Endothelial cell of umbilical vein (primary cell): ENCODE results near the gene UBE2K. TPM values are rescaled to one million over a fixed set of nuclear protein-coding genes. Genes with fewer than 3 reads are reported as not detected.

Experiments used
- BruUV-seq: library from RNA; stranded (reverse); fragments of 400-500 nt; replicated peaks from 2 replicates; lab custom pipeline; 2021; lab: Mats Ljungman, UMichigan
- CTCF ChIA-PET: fragments of 300-600, 350-600 bp; sonication (Branson Sonifier 250); formaldehyde crosslinking; loops from one replicate; lab custom pipeline; 2021; ENCODE audit warnings: antibody characterized with exemption, inconsistent platforms; lab: Charles Lee
- POLR2A ChIA-PET: fragments of 300-600, 350-600 bp; sonication (Branson Sonifier 250); formaldehyde crosslinking; loops from one replicate; lab custom pipeline; 2021; ENCODE audit warnings: antibody characterized with exemption, inconsistent platforms; lab: Charles Lee
- DNase-seq: peaks from one replicate; pipeline ENCODE4 v3.0.0-alpha.2; 2011; ENCODE audit warnings: low read depth, low spot score
- FAIRE-seq: peaks from 2 replicates; lab custom pipeline; 2011; peaks lifted over from hg19 to GRCh38; lab: Jason Lieb, UNC
- H2AFZ ChIP-seq: 2 replicates; pipeline ENCODE4 v1.6.0; 2012; ENCODE audit warnings: low read depth, low read length, control low read depth, inconsistent platforms
- H3K27ac ChIP-seq: 2 replicates; pipeline ENCODE4 v1.5.1; 2011; ENCODE audit warnings: low read depth, mild to moderate bottlenecking, control low read depth, low read length, moderate library complexity; ENCODE audit not compliant: insufficient read depth
- H3K27me3 ChIP-seq, 2 experiments: 2 replicates each; pipeline versions ENCODE4 v1.6.0 to v1.6.1; 2011; ENCODE audit warnings: low read length in 2 of 2, mixed read lengths in 1 of 2; ENCODE audit not compliant: control insufficient read depth in 2 of 2, insufficient read depth in 2 of 2
- H3K36me3 ChIP-seq, 2 experiments: 2 replicates in 1 of 2; 3 replicates in 1 of 2; pipeline ENCODE4 v1.5.1; 2011; ENCODE audit warnings: low read length in 2 of 2, mild to moderate bottlenecking in 1 of 2, moderate library complexity in 1 of 2; ENCODE audit not compliant: control insufficient read depth in 2 of 2, insufficient read depth in 2 of 2; ENCODE audit errors: extremely low read depth in 1 of 2
- H3K4me1 ChIP-seq: 3 replicates; pipeline ENCODE4 v1.5.1; 2011; ENCODE audit warnings: mild to moderate bottlenecking, low read length; ENCODE audit not compliant: control insufficient read depth, insufficient read depth; ENCODE audit errors: extremely low read depth
- H3K4me2 ChIP-seq: 2 replicates; pipeline ENCODE4 v1.6.1; 2011; ENCODE audit warnings: low read length, control low read depth, mixed read lengths; ENCODE audit not compliant: insufficient read depth
- H3K4me3 ChIP-seq, 3 experiments: fragments of 200-600 bp in 1 of 3; sonication (generic), shearing (Covaris generic) in 1 of 3; replicated peaks in 1 of 3; 2 replicates each; pipeline ENCODE4 v1.5.1; 2011 to 2016; ENCODE audit warnings: control low read depth in 3 of 3, low read length in 3 of 3, mild to moderate bottlenecking in 2 of 3, inconsistent platforms in 1 of 3, low read depth in 1 of 3, moderate library complexity in 1 of 3; ENCODE audit not compliant: insufficient read depth in 1 of 3
- H3K79me2 ChIP-seq: 2 replicates; pipeline ENCODE4 v1.6.0; 2012; ENCODE audit warnings: low read length, inconsistent platforms; ENCODE audit not compliant: control insufficient read depth, insufficient read depth
- H3K9ac ChIP-seq: replicated peaks from 2 replicates; pipeline ENCODE3; 2011; ENCODE audit warnings: low read length, control low read depth; ENCODE audit not compliant: insufficient read depth; ENCODE audit errors: extremely low read depth
- H3K9me1 ChIP-seq: replicated peaks from 3 replicates; pipeline ENCODE4 v1.6.0; 2011; ENCODE audit warnings: mild to moderate bottlenecking, low read length; ENCODE audit not compliant: control insufficient read depth, insufficient read depth; ENCODE audit errors: extremely low read depth
- H3K9me3 ChIP-seq: replicated peaks from 2 replicates; pipeline ENCODE4 v1.5.1; 2012; ENCODE audit warnings: low read length, inconsistent platforms; ENCODE audit not compliant: control insufficient read depth, insufficient read depth
- H4K20me1 ChIP-seq: replicated peaks from 2 replicates; pipeline ENCODE3; 2011; ENCODE audit warnings: mild to moderate bottlenecking, low read length; ENCODE audit not compliant: control insufficient read depth, insufficient read depth; ENCODE audit errors: extremely low read depth
- EZH2 ChIP-seq: IDR thresholded peaks from 2 replicates; pipeline ENCODE4 v1.6.1; 2012; ENCODE audit warnings: borderline replicate concordance, low read depth, mild to moderate bottlenecking, moderate library complexity, low read length, inconsistent platforms; ENCODE audit not compliant: severe bottlenecking
- JUN ChIP-seq: IDR thresholded peaks from 2 replicates; pipeline ENCODE4 v1.6.1; 2011; ENCODE audit warnings: borderline replicate concordance, low read depth; ENCODE audit not compliant: insufficient read length, insufficient read depth
- POLR2A ChIP-seq: IDR thresholded peaks from 2 replicates; pipeline ENCODE4 v1.6.1; 2012; ENCODE audit warnings: low read depth, mild to moderate bottlenecking, control low read depth, low read length
- POLR2AphosphoS5 ChIP-seq: IDR thresholded peaks from 2 replicates; pipeline ENCODE4 v1.6.1; 2012; ENCODE audit warnings: low read depth, mild to moderate bottlenecking, control low read depth, low read length, moderate library complexity; ENCODE audit not compliant: insufficient read depth
- dilution Hi-C: fragments of 300-500 bp; cut with MboI; formaldehyde crosslinking; loops from one replicate; pipeline ENCODE4 v1.15.0; 2019; ENCODE audit warnings: low sequenced_read_pairs; ENCODE audit not compliant: extremely low pct_ligation_motif_present
- intact Hi-C: fragments of 100-400 bp; cut with micrococcal nuclease; formaldehyde crosslinking; loops from one replicate; pipeline ENCODE4 v1.10.0; 2022
- polyA plus RNA-seq, 4 experiments: library from polyadenylated mRNA; depleted of rRNA in 3 of 4; stranded (reverse) in 3 of 4; unstranded in 1 of 4; fragments of >200 nt; gene quantifications; 2 replicates each; pipeline versions ENCODE4 v1.2.1 to v1.2.3, GENCODE V29; 2011 to 2012; ENCODE audit warnings: missing spikeins in 1 of 4
- total RNA-seq: library from RNA; stranded (reverse); gene quantifications from 2 replicates; pipeline ENCODE4 v1.2.3, GENCODE V29; 2021
- TF ChIP-seq, protein P1 (sequence below), 2 donors: IDR thresholded peaks; 1 replicate in 1 of 2; 2 replicates in 1 of 2; pipeline ENCODE4 v1.5.1; 2011; ENCODE audit warnings: low read length in 2 of 2, mild to moderate bottlenecking in 2 of 2, moderate library complexity in 2 of 2, control low read depth in 1 of 2, inconsistent platforms in 1 of 2, low read depth in 1 of 2; ENCODE audit not compliant: insufficient read depth in 1 of 2; ENCODE audit errors: extremely low read depth in 1 of 2

Gene UBE2K
- total and polyA plus RNA-seq, 2 donors (not counting 3 experiments of a cell fraction or from before 2014, with no cell fraction given), result 32.5 to 97.8 TPM

DNA sequence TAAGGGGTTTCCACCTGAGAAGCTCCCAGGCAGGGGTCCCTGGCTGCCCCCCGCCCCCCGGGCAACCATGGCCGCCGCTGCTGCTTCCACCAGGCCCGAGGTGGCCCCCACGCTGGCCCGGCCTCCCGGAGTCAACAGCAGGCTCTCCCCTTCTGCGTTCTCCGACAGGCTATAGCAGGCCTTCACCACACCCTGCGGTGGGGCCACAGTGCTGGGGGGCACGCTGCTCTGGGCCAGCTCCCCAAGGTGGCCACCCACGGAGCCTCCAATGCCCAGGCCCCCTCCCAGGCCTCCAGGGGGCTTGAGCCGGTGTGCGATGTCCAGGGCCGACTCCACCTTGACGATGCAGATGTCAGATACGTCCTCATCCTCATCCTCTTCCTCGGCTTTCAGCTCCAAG is 72.5 kb downstream of the UBE2K start:
- Histone ChIP-seq H3K4me1 (no peaks in the 10 kb centered on the region), H3K4me3 (no peak overlapping the region), H3K9ac (no peak overlapping the region), H3K36me3 (peaks cover 6 to 12% of the 10 kb centered on the region in 2 experiments), H3K27me3 (no peaks in the 10 kb centered on the region), H2AFZ (no peak overlapping the region), H3K9me3 (no peaks in the 10 kb centered on the region), H3K79me2 (no peaks in the 10 kb centered on the region), H3K27ac (no peak overlapping the region), H3K4me2 (no peak overlapping the region), H3K9me1 (no peaks in the 10 kb centered on the region), H4K20me1 (no peaks in the 10 kb centered on the region)
- TF ChIP-seq JUN (no peak), POLR2A (no peak), POLR2AphosphoS5 (no peak), EZH2 (no peak)
- TF ChIP-seq, protein P1, sequence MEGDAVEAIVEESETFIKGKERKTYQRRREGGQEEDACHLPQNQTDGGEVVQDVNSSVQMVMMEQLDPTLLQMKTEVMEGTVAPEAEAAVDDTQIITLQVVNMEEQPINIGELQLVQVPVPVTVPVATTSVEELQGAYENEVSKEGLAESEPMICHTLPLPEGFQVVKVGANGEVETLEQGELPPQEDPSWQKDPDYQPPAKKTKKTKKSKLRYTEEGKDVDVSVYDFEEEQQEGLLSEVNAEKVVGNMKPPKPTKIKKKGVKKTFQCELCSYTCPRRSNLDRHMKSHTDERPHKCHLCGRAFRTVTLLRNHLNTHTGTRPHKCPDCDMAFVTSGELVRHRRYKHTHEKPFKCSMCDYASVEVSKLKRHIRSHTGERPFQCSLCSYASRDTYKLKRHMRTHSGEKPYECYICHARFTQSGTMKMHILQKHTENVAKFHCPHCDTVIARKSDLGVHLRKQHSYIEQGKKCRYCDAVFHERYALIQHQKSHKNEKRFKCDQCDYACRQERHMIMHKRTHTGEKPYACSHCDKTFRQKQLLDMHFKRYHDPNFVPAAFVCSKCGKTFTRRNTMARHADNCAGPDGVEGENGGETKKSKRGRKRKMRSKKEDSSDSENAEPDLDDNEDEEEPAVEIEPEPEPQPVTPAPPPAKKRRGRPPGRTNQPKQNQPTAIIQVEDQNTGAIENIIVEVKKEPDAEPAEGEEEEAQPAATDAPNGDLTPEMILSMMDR (IDR thresholded peaks at IDR 0.05; ENCODE audit: extremely low read depth in 1 of 2, insufficient read depth in 1 of 2, low read depth in 1 of 2, low read length in 2 of 2), result no peak
- intact Hi-C loops, result no loop called here
- ChIA-PET POLR2A (no interaction called here), CTCF (no interaction called here)
- dilution Hi-C loops, result no loop called here
- FAIRE-seq, result no peak
- DNase-seq, result no peak
- no TSS peak for BruUV-seq
